K562 (cell line): Measurements from ENCODE around the gene B4GALT7. TPM values are rescaled to one million over a fixed set of nuclear protein-coding genes. Genes with fewer than 3 reads are reported as not detected.

Experiments
- FUS ChIP-seq: fragments of 200-400 bp; formaldehyde crosslinking; optimal IDR thresholded peaks from 2 replicates; pipeline ENCODE3; 2017; ENCODE audit warnings: low read depth, low read length
- KLF6 ChIP-seq: fragments of 250-450 bp; sonication (Bioruptor Pico); IDR thresholded peaks from 2 replicates; pipeline ENCODE4 v1.4.0; 2020; ENCODE audit warnings: mild to moderate bottlenecking, moderate library complexity, borderline replicate concordance
- PRPF4 ChIP-seq: fragments of 200-400 bp; formaldehyde crosslinking; IDR thresholded peaks from one replicate; pipeline ENCODE4 v1.6.1; 2017; ENCODE audit warnings: low read length, low read depth, mild to moderate bottlenecking; ENCODE audit not compliant: insufficient read depth, poor library complexity, severe bottlenecking
- SMAD3 ChIP-seq: fragments of 450-650 bp; formaldehyde crosslinking; conservative IDR thresholded peaks from 2 replicates; pipeline ENCODE4 v1.4.0; 2020; ENCODE audit warnings: mild to moderate bottlenecking
- SMAD4 ChIP-seq: fragments of 250-450 bp; sonication (Bioruptor Pico); conservative IDR thresholded peaks from 2 replicates; pipeline ENCODE4 v1.8.0; 2021; ENCODE audit warnings: inconsistent platforms, mild to moderate bottlenecking, moderate library complexity
- SPI1 ChIP-seq: IDR thresholded peaks from 2 replicates; pipeline ENCODE4 v1.6.1; 2011; ENCODE audit warnings: low read depth, low read length, control low read depth, borderline replicate concordance
- ZNF436 ChIP-seq: fragments of 250-450, 450-650 bp; sonication (Bioruptor Pico); formaldehyde crosslinking; IDR thresholded peaks from 2 replicates; pipeline ENCODE4 v1.7.0; 2020; ENCODE audit warnings: mild to moderate bottlenecking
- polyA plus RNA-seq, 8 experiments: library from polyadenylated mRNA; depleted of rRNA in 4 of 8; stranded (reverse) in 5 of 8; unstranded in 3 of 8; fragments of >200 nt; fragmentation: Nextera tagmentation in 2 of 8; fragmentation: Illumina TruSeq in 1 of 8; extraction: Ambion mirVana in 2 of 8; extraction: Trizol in 1 of 8; gene quantifications; 2 replicates each; pipeline versions ENCODE4 v1.2.1 to v1.2.3, GENCODE V29; 2011 to 2014; ENCODE audit warnings: inconsistent platforms in 1 of 8, missing spikeins in 1 of 8
- total RNA-seq, 7 experiments: library from RNA; depleted of rRNA in 6 of 7; stranded (reverse); fragments of >200 nt in 6 of 7; fragmentation: Illumina TruSeq in 2 of 7; extraction: Trizol in 2 of 7; gene quantifications; 2 replicates each; pipeline versions ENCODE4 v1.2.1 to v1.2.3, GENCODE V29; 2011 to 2021; ENCODE audit warnings: low replicate concordance in 1 of 7
- TF ChIP-seq, protein P1 (sequence below), 2 experiments: fragments of 450-650 bp; formaldehyde crosslinking in 1 of 2; IDR thresholded peaks; 2 replicates each; pipeline versions ENCODE4 v1.4.0 to v1.6.1; 2014 to 2020; ENCODE audit warnings: mild to moderate bottlenecking in 2 of 2, borderline replicate concordance in 1 of 2, low read depth in 1 of 2
- TF ChIP-seq, protein P2 (sequence below): fragments of 150-350 bp; conservative IDR thresholded peaks from 2 replicates; pipeline ENCODE4 v1.6.1; 2014; ENCODE audit warnings: low read length
- TF ChIP-seq, protein P3 (sequence below): fragments of 450-650 bp; formaldehyde crosslinking; IDR thresholded peaks from 2 replicates; pipeline ENCODE4 v1.4.0; 2022; ENCODE audit warnings: missing genetic modification characterization
- TF ChIP-seq, protein P4 (sequence below): sonication (generic); formaldehyde crosslinking; IDR thresholded peaks from 2 replicates; pipeline ENCODE4 v1.8.1; 2023; ENCODE audit warnings: mild to moderate bottlenecking, missing genetic modification reagents, moderate library complexity
- TF ChIP-seq, protein P5 (sequence below): fragments of 450-650 bp; IDR thresholded peaks from 2 replicates; pipeline ENCODE4 v1.6.1; 2016; ENCODE audit warnings: antibody characterized with exemption

The B4GALT7 gene
- total and polyA plus RNA-seq, 9 of the 15 experiments (the other 6 are each of a cell fraction or from before 2014, with no cell fraction given), result 0.34 to 17.7 (median 9.1) TPM

DNA sequence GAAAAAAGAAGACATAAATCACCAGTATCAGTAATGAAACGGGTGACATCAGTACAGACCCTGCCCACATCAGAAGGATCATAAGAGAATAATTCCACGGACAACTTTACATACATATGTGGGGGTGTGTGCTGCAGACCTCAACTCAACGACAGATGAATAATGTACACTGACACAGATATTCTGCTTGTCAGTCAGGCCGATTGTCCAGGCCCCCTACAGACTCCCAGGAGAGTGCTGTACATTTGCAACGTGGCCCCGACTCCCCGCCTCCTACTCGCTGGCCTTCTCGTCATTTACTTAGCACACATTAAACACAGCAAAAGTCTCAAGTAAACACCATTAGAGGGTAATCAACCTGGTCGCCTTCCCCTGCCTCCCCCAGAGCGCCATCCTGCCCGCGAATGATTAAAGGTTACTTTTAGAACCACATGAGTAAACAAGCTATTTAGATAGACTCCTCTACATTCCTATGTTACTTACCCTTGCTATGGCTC lies 11.5 kb upstream of the B4GALT7 start (continued):
- TF ChIP-seq, protein P1, sequence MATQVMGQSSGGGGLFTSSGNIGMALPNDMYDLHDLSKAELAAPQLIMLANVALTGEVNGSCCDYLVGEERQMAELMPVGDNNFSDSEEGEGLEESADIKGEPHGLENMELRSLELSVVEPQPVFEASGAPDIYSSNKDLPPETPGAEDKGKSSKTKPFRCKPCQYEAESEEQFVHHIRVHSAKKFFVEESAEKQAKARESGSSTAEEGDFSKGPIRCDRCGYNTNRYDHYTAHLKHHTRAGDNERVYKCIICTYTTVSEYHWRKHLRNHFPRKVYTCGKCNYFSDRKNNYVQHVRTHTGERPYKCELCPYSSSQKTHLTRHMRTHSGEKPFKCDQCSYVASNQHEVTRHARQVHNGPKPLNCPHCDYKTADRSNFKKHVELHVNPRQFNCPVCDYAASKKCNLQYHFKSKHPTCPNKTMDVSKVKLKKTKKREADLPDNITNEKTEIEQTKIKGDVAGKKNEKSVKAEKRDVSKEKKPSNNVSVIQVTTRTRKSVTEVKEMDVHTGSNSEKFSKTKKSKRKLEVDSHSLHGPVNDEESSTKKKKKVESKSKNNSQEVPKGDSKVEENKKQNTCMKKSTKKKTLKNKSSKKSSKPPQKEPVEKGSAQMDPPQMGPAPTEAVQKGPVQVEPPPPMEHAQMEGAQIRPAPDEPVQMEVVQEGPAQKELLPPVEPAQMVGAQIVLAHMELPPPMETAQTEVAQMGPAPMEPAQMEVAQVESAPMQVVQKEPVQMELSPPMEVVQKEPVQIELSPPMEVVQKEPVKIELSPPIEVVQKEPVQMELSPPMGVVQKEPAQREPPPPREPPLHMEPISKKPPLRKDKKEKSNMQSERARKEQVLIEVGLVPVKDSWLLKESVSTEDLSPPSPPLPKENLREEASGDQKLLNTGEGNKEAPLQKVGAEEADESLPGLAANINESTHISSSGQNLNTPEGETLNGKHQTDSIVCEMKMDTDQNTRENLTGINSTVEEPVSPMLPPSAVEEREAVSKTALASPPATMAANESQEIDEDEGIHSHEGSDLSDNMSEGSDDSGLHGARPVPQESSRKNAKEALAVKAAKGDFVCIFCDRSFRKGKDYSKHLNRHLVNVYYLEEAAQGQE (IDR thresholded peaks at IDR 0.05; ENCODE audit: borderline replicate concordance), result no peak
- TF ChIP-seq, protein P1 (CRISPR knock-in tag; IDR thresholded peaks at IDR 0.05; ENCODE audit: low read depth), result 0 out of 2 replicates have a peak, but pooled peaks have one; percentile 14
- TF ChIP-seq, protein P2, sequence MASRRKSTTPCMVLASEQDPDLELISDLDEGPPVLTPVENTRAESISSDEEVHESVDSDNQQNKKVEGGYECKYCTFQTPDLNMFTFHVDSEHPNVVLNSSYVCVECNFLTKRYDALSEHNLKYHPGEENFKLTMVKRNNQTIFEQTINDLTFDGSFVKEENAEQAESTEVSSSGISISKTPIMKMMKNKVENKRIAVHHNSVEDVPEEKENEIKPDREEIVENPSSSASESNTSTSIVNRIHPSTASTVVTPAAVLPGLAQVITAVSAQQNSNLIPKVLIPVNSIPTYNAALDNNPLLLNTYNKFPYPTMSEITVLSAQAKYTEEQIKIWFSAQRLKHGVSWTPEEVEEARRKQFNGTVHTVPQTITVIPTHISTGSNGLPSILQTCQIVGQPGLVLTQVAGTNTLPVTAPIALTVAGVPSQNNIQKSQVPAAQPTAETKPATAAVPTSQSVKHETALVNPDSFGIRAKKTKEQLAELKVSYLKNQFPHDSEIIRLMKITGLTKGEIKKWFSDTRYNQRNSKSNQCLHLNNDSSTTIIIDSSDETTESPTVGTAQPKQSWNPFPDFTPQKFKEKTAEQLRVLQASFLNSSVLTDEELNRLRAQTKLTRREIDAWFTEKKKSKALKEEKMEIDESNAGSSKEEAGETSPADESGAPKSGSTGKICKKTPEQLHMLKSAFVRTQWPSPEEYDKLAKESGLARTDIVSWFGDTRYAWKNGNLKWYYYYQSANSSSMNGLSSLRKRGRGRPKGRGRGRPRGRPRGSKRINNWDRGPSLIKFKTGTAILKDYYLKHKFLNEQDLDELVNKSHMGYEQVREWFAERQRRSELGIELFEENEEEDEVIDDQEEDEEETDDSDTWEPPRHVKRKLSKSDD, result no peak
- TF ChIP-seq, protein P3, sequence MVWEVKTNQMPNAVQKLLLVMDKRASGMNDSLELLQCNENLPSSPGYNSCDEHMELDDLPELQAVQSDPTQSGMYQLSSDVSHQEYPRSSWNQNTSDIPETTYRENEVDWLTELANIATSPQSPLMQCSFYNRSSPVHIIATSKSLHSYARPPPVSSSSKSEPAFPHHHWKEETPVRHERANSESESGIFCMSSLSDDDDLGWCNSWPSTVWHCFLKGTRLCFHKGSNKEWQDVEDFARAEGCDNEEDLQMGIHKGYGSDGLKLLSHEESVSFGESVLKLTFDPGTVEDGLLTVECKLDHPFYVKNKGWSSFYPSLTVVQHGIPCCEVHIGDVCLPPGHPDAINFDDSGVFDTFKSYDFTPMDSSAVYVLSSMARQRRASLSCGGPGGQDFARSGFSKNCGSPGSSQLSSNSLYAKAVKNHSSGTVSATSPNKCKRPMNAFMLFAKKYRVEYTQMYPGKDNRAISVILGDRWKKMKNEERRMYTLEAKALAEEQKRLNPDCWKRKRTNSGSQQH (CRISPR knock-in tag), result no peak
- TF ChIP-seq, protein P4, sequence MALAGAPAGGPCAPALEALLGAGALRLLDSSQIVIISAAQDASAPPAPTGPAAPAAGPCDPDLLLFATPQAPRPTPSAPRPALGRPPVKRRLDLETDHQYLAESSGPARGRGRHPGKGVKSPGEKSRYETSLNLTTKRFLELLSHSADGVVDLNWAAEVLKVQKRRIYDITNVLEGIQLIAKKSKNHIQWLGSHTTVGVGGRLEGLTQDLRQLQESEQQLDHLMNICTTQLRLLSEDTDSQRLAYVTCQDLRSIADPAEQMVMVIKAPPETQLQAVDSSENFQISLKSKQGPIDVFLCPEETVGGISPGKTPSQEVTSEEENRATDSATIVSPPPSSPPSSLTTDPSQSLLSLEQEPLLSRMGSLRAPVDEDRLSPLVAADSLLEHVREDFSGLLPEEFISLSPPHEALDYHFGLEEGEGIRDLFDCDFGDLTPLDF (CRISPR knock-in tag), result no peak
- TF ChIP-seq SMAD4 (CRISPR knock-in tag) (no peak), KLF6 (CRISPR knock-in tag) (no peak), FUS (no peak), ZNF436 (CRISPR knock-in tag) (no peak), SPI1 (no peak), SMAD3 (CRISPR knock-in tag) (no peak), PRPF4 (no peak)
- TF ChIP-seq, protein P5, sequence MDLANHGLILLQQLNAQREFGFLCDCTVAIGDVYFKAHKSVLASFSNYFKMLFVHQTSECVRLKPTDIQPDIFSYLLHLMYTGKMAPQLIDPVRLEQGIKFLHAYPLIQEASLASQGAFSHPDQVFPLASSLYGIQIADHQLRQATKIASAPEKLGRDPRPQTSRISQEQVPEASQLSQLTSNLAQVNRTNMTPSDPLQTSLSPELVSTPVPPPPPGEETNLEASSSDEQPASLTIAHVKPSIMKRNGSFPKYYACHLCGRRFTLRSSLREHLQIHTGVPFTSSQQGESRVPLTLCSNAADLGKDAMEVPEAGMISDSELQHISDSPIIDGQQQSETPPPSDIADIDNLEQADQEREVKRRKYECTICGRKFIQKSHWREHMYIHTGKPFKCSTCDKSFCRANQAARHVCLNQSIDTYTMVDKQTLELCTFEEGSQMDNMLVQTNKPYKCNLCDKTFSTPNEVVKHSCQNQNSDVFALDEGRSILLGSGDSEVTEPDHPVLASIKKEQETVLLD, result no peak
